Measurements from ENCODE around the gene TXNL1. TPM values are rescaled to one million over a fixed set of nuclear protein-coding genes. Genes with fewer than 3 reads are reported as not detected.

TXNL1 gene
- total and polyA plus RNA-seq, 2 of the 13 experiments (the other 11 are each of a cell fraction or from before 2014, with no cell fraction given) = 41.9 to 73.1 TPM

DNA sequence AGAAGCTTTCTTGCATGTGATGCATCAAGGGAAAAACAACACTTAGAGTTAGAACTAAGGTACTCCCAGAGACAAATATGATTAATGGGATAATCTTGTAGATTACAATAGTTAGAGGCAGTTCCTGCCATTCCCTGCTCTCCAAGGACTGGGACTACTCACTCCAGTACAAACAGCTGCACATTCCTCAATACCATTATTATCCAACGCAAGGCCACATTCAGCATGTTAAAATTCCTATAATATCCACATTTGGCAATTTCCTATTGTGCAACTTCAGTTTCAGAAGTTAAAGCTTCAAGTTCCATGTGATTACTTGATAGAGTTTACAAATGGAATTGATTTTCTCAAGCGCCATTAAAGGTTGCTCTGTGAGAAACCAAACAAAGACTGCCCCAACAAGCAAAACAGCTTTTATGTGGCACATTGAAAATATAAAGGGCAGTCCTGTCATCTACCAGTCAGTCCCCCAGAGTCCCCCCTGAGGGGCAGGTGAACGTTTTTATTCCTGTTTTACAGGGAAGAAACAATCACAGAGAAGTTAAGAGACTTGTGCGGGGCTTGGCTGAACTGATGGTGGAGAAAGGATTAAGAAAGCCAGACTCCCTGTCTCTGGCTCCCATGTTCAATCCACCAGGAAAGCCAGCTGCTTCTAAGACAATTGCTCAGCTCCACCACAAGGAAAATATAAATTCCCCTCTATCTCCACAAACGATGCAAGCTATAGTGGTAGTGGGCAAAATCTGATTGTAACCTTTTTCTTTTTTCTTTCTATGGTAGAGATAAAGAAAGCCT is 72.6 kb downstream of the TXNL1 start (continued):
- TF ChIP-seq, protein P1, sequence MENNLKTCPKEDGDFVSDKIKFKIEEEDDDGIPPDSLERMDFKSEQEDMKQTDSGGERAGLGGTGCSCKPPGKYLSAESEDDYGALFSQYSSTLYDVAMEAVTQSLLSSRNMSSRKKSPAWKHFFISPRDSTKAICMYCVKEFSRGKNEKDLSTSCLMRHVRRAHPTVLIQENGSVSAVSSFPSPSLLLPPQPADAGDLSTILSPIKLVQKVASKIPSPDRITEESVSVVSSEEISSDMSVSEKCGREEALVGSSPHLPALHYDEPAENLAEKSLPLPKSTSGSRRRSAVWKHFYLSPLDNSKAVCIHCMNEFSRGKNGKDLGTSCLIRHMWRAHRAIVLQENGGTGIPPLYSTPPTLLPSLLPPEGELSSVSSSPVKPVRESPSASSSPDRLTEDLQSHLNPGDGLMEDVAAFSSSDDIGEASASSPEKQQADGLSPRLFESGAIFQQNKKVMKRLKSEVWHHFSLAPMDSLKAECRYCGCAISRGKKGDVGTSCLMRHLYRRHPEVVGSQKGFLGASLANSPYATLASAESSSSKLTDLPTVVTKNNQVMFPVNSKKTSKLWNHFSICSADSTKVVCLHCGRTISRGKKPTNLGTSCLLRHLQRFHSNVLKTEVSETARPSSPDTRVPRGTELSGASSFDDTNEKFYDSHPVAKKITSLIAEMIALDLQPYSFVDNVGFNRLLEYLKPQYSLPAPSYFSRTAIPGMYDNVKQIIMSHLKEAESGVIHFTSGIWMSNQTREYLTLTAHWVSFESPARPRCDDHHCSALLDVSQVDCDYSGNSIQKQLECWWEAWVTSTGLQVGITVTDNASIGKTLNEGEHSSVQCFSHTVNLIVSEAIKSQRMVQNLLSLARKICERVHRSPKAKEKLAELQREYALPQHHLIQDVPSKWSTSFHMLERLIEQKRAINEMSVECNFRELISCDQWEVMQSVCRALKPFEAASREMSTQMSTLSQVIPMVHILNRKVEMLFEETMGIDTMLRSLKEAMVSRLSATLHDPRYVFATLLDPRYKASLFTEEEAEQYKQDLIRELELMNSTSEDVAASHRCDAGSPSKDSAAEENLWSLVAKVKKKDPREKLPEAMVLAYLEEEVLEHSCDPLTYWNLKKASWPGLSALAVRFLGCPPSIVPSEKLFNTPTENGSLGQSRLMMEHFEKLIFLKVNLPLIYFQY (CRISPR knock-in tag; IDR thresholded peaks at IDR 0.05; ENCODE audit: borderline replicate concordance) = no peak
- TF ChIP-seq, protein P2, sequence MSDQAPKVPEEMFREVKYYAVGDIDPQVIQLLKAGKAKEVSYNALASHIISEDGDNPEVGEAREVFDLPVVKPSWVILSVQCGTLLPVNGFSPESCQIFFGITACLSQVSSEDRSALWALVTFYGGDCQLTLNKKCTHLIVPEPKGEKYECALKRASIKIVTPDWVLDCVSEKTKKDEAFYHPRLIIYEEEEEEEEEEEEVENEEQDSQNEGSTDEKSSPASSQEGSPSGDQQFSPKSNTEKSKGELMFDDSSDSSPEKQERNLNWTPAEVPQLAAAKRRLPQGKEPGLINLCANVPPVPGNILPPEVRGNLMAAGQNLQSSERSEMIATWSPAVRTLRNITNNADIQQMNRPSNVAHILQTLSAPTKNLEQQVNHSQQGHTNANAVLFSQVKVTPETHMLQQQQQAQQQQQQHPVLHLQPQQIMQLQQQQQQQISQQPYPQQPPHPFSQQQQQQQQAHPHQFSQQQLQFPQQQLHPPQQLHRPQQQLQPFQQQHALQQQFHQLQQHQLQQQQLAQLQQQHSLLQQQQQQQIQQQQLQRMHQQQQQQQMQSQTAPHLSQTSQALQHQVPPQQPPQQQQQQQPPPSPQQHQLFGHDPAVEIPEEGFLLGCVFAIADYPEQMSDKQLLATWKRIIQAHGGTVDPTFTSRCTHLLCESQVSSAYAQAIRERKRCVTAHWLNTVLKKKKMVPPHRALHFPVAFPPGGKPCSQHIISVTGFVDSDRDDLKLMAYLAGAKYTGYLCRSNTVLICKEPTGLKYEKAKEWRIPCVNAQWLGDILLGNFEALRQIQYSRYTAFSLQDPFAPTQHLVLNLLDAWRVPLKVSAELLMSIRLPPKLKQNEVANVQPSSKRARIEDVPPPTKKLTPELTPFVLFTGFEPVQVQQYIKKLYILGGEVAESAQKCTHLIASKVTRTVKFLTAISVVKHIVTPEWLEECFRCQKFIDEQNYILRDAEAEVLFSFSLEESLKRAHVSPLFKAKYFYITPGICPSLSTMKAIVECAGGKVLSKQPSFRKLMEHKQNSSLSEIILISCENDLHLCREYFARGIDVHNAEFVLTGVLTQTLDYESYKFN (CRISPR knock-in tag; conservative IDR thresholded peaks at IDR 0.05) = peak; percentile 51
- peak; percentile 42; the same call in 1 of the 2 replicates for TF ChIP-seq NCOA2 (CRISPR knock-in tag; IDR thresholded peaks at IDR 0.05)
- no peak for TF ChIP-seq HOXA5 (CRISPR knock-in tag; IDR thresholded peaks at IDR 0.05)
- TF ChIP-seq ZFAT (CRISPR knock-in tag; conservative IDR thresholded peaks at IDR 0.05) = no peak
- no peak for TF ChIP-seq ARID2 (CRISPR knock-in tag; IDR thresholded peaks at IDR 0.05; ENCODE audit: borderline replicate concordance)
- TF ChIP-seq GABPA (IDR thresholded peaks at IDR 0.05; ENCODE audit: low read depth, low read length) = no peak
- TF ChIP-seq GABPA (CRISPR knock-in tag; IDR thresholded peaks at IDR 0.05; ENCODE audit: low read depth) = no peak
- TF ChIP-seq TARDBP (CRISPR knock-in tag; IDR thresholded peaks at IDR 0.05) = no peak
- TF ChIP-seq, protein P3, sequence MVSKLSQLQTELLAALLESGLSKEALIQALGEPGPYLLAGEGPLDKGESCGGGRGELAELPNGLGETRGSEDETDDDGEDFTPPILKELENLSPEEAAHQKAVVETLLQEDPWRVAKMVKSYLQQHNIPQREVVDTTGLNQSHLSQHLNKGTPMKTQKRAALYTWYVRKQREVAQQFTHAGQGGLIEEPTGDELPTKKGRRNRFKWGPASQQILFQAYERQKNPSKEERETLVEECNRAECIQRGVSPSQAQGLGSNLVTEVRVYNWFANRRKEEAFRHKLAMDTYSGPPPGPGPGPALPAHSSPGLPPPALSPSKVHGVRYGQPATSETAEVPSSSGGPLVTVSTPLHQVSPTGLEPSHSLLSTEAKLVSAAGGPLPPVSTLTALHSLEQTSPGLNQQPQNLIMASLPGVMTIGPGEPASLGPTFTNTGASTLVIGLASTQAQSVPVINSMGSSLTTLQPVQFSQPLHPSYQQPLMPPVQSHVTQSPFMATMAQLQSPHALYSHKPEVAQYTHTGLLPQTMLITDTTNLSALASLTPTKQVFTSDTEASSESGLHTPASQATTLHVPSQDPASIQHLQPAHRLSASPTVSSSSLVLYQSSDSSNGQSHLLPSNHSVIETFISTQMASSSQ (IDR thresholded peaks at IDR 0.05; ENCODE audit: low read depth) = no peak
- TF ChIP-seq, protein P3 (CRISPR knock-in tag; IDR thresholded peaks at IDR 0.05; ENCODE audit: borderline replicate concordance) = no peak
- no peak for TF ChIP-seq ZNF296 (CRISPR knock-in tag; conservative IDR thresholded peaks at IDR 0.05)
- peak; percentile 51; the same call in 1 of the 2 replicates for TF ChIP-seq SOX5 (CRISPR knock-in tag; IDR thresholded peaks at IDR 0.05; ENCODE audit: borderline replicate concordance)
- TF ChIP-seq GZF1 (CRISPR knock-in tag; IDR thresholded peaks at IDR 0.05) = no peak
- TF ChIP-seq, protein P4, sequence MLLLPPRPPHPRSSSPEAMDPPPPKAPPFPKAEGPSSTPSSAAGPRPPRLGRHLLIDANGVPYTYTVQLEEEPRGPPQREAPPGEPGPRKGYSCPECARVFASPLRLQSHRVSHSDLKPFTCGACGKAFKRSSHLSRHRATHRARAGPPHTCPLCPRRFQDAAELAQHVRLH (CRISPR knock-in tag; IDR thresholded peaks at IDR 0.05; ENCODE audit: borderline replicate concordance, low read depth) = no peak
- TF ChIP-seq ZNF430 (CRISPR knock-in tag; IDR thresholded peaks at IDR 0.05) = no peak
- no peak; the same call in 1 of the 2 replicates for TF ChIP-seq NFIC (IDR thresholded peaks at IDR 0.05; ENCODE audit: low read length)
- TF ChIP-seq STAG1 (CRISPR knock-in tag; IDR thresholded peaks at IDR 0.05) = no peak
- TF ChIP-seq HOXD1 (CRISPR knock-in tag; IDR thresholded peaks at IDR 0.05) = no peak

Measured in HepG2 (cell line).